ENCODE results near the gene HAUS3. TPM values are rescaled to one million over a fixed set of nuclear protein-coding genes. Genes with fewer than 3 reads are reported as not detected.

The HAUS3 gene
- total RNA-seq, 1 experiment from 2014 or later = 9.5 TPM

DNA sequence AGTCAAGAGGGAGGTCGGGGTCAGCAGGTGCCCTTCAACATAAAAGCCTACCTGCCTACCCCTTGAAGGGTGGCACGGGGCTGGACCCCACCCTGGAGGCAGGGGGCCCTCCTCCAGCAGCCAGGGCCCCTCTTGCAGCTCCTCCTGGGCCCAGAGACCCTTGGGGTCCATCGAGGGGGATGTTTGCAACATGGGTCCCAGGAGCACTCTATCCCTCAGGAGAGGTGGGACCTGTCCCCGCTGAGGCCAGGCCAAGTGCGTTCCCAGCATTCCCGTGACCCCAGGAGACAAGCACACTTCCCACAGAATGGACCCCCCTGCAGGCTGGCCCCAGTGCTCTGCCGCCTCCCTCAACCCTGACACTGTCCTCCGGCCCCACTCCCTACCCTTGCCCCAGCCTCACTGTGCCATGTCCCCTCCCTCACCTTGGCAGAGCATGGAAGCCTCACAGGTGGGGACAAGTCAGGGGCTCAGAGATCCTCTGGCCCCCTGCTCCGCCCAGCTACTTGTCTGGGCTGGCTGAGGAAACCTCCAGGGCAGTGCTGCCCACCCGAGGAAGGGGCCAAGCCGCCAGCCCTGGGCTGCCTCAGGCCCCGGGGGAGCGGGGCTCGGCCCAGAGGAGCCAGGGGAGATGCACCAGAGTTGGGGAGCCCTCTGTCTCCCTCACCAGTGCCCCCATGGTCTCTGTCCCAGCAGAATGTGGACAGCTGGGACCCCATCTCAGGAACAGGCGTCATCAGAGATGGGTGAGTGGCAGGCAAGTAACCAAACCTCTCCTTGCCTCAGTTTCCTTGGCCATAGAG, 17.8 kb upstream of the HAUS3 start:
- Histone ChIP-seq H3K27me3 (ENCODE audit: low read length) (no peaks in the 10 kb centered on the region), H3K79me2 (ENCODE audit: low read length) (peaks cover 10% of the 10 kb centered on the region; the same call in 1 of the 2 replicates), H3K4me1 (ENCODE audit: insufficient read depth, low read length) (peaks cover 8% of the 10 kb centered on the region; the same call in 1 of the 2 replicates), H3K36me3 (ENCODE audit: low read depth, low read length) (no peaks in the 10 kb centered on the region), H3F3A (ENCODE audit: low read length, unreplicated experiment) (no peaks in the 10 kb centered on the region), H3K27ac (ENCODE audit: low read length) (no peak overlapping the region), H3K4me3 (ENCODE audit: low read length) (no peak overlapping the region), H3K4me2 (ENCODE audit: low read length) (peak overlapping the region; percentile 93; the same call in 1 of the 2 replicates), H4K20me1 (ENCODE audit: low read length) (no peaks in the 10 kb centered on the region), H3K9ac (ENCODE audit: low read length) (no peak overlapping the region), H3K9me3 (ENCODE audit: low read length) (no peaks in the 10 kb centered on the region), H3K9me2 (replicated peaks; ENCODE audit: low read length) (no peaks in the 10 kb centered on the region), H2AFZ (ENCODE audit: low read length) (no peak overlapping the region)
- no TSS peak for BruUV-seq (replicated peaks)
- POLR2A ChIA-PET (ENCODE audit: unreplicated experiment) = no interaction called here
- CTCF ChIA-PET = no interaction called here
- TF ChIP-seq EZH2 (IDR thresholded peaks at IDR 0.05; ENCODE audit: low read length, unreplicated experiment) = no peak
- TF ChIP-seq, protein P1, sequence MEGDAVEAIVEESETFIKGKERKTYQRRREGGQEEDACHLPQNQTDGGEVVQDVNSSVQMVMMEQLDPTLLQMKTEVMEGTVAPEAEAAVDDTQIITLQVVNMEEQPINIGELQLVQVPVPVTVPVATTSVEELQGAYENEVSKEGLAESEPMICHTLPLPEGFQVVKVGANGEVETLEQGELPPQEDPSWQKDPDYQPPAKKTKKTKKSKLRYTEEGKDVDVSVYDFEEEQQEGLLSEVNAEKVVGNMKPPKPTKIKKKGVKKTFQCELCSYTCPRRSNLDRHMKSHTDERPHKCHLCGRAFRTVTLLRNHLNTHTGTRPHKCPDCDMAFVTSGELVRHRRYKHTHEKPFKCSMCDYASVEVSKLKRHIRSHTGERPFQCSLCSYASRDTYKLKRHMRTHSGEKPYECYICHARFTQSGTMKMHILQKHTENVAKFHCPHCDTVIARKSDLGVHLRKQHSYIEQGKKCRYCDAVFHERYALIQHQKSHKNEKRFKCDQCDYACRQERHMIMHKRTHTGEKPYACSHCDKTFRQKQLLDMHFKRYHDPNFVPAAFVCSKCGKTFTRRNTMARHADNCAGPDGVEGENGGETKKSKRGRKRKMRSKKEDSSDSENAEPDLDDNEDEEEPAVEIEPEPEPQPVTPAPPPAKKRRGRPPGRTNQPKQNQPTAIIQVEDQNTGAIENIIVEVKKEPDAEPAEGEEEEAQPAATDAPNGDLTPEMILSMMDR (conservative IDR thresholded peaks at IDR 0.05; ENCODE audit: low read depth, low read length) = no peak
- TF ChIP-seq EZH2phosphoT487 (IDR thresholded peaks at IDR 0.05; ENCODE audit: borderline replicate concordance, low read length) = no peak
- intact Hi-C loops (cut with micrococcal nuclease) = loop anchor here (5.0 kb wide), 1 partner anchor 158 kb away; the partner anchor contains the start of genes CFAP99 and ZFYVE28
- no peak for DNase-seq
- ATAC-seq = no peak

DNA sequence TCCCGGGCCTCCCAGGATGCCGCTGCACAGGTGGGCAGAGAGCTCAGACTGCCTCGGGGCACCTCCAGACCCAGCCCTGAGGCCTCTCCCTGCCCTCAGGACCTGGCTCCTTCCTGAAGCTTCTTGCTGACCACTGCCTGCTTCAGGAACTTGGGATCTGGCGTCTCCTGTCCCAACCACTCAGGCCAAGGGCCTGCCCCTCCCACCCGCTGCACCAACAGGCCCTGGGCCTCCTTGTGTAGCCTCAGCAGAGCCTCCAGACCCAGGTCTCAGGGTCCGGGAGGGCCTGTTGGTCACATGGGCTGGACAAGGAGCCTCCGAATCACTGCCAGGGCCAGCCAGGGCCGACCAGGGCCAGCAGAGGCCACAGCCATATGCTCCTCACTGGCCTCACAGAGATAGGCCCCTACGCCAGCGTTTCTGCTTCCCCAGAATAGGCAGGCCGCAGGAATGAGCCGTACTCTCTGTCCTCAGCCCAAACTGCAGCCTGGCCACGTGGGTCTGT, 17.2 kb upstream of the HAUS3 start:
- Histone ChIP-seq H3K4me1 (ENCODE audit: insufficient read depth, low read length) (peaks cover 8% of the 10 kb centered on the region; the same call in 1 of the 2 replicates), H3K27me3 (ENCODE audit: low read length) (no peaks in the 10 kb centered on the region), H3K4me3 (ENCODE audit: low read length) (no peak overlapping the region), H3K79me2 (ENCODE audit: low read length) (peaks cover 10% of the 10 kb centered on the region; the same call in 1 of the 2 replicates), H3K4me2 (ENCODE audit: low read length) (no peak overlapping the region), H3K9ac (ENCODE audit: low read length) (no peak overlapping the region), H2AFZ (ENCODE audit: low read length) (no peak overlapping the region), H4K20me1 (ENCODE audit: low read length) (no peaks in the 10 kb centered on the region), H3K36me3 (ENCODE audit: low read depth, low read length) (no peaks in the 10 kb centered on the region), H3F3A (ENCODE audit: low read length, unreplicated experiment) (no peaks in the 10 kb centered on the region), H3K9me2 (replicated peaks; ENCODE audit: low read length) (no peaks in the 10 kb centered on the region), H3K9me3 (ENCODE audit: low read length) (no peaks in the 10 kb centered on the region), H3K27ac (ENCODE audit: low read length) (no peak overlapping the region)
- no TSS peak for BruUV-seq (replicated peaks)
- ChIA-PET POLR2A (ENCODE audit: unreplicated experiment) (no interaction called here), CTCF (no interaction called here)
- TF ChIP-seq, protein P1 (conservative IDR thresholded peaks at IDR 0.05; ENCODE audit: low read depth, low read length) = no peak
- TF ChIP-seq EZH2phosphoT487 (IDR thresholded peaks at IDR 0.05; ENCODE audit: borderline replicate concordance, low read length) (no peak), EZH2 (IDR thresholded peaks at IDR 0.05; ENCODE audit: low read length, unreplicated experiment) (no peak)
- ATAC-seq = no peak
- no peak for DNase-seq
- intact Hi-C loops (cut with micrococcal nuclease) = no loop called here
